NCI-H146 treated with DMSO at 0.1 percent for 48 hours (cell line): ENCODE data around the gene PRX.

Experiments used
- DNase-seq: peaks from one replicate; lab custom pipeline; 2025; ENCODE audit not compliant: unreplicated experiment; lab: John Stamatoyannopoulos, UW

The PRX gene

GRCh38 chr19:40365613-40366401, 47.4 kb downstream of the PRX start:
- DNase-seq, result no peak

DNA sequence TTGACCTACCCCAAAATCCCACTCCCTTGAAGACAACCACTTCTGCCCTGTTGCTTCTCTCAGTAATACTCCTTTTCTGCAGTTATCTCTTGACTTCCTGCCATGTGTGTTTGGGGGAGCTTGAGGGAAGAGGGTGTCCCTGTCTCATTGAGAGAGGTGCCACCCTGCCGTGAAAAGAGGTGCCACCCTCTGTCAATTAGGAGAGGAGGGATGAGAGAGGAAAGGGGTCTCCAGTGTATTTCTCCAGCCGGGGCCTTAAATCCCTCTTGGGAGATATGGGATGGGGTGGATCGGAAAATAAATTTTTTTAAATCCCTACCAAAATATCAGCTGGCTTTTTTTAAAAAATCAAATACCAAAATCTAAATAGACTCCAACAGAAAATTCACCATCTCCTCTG, 48.2 kb downstream of the PRX start:
- no peak for DNase-seq

- DNase-seq, result no peak
Observed at GRCh38 chr19:40363069-40363468, 50.1 kb downstream of the PRX start.

DNA sequence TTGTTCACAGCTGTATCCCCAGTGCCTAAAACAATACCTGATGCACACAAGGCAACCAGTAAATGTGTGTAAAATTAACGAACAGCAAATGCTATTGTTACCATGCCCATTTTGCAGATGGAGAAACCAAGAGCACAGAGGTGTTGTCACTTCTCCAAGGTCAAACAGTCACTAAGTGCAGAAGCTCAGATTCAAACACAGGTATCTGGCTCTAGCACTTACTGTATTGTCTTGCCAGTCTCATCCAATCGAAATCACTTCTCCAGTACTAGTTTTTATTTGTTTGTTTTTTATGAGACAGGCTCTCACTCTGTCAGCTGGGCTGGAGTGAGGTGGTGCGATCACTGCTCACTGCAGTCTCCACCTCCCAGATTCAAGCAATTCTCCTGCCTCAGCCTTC, 51.0 kb downstream of the PRX start:
- DNase-seq, result no peak

- DNase-seq, result no peak
Observed at GRCh38 chr19:40360708-40361241, 52.4 kb downstream of the PRX start.

DNA sequence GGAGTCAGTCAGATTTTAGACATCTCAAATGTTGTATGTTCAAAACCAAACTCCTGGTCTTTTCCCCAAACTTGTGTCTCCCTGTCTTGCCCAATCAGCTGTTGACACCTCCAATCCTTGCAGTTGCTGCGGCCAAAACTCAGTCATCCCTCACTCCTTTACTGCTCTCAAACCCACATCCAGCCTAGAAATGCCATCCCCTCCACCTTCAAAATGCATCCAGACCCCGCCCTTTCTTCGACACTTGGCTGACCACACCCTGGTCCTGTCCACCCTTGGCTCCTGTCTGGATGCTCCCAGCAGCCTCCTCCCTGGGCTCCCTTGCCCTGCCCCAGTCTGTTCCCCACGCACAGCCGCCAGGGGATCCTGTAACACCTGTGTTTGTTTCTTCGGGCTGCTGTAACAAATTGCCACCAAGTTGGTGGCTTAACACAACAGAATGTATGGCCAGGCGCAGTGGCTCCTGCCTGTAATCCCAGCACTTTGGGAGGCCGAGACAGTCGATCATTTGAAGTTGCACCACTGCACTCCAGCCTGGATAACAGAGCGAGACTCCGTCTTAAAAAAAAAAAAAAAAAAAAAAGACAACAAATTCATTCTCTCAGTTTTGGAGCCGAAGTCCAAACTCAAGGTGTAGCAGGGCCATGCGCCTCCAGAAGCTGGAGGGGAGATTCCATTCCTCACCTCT, 53.0 kb downstream of the PRX start:
- no peak for DNase-seq

DNA sequence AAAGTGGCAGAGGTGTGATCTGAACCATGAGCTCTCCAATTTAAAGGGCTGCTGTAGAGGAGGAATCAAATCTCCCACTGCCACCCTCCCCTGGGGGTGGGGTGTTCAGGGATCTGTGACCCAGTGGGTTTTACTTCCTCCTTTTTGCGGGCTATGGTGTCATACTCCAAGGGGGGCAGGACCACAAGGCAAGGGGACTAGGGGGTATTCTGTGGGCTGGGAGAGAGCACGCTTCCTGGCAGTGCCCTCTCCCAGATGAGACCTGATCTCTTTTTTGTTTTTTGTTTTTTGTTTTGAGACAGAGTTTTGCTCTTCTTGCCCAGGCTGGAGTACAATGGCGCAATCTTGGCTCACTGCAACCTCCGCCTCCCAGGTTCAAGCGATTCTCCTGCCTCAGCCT, 54.4 kb downstream of the PRX start:
- DNase-seq, result no peak

- no peak for DNase-seq
Observed at GRCh38 chr19:40357640-40358039, 55.5 kb downstream of the PRX start.

- DNase-seq, result no peak
Observed at GRCh38 chr19:40356681-40357595, 56.2 kb downstream of the PRX start.

DNA sequence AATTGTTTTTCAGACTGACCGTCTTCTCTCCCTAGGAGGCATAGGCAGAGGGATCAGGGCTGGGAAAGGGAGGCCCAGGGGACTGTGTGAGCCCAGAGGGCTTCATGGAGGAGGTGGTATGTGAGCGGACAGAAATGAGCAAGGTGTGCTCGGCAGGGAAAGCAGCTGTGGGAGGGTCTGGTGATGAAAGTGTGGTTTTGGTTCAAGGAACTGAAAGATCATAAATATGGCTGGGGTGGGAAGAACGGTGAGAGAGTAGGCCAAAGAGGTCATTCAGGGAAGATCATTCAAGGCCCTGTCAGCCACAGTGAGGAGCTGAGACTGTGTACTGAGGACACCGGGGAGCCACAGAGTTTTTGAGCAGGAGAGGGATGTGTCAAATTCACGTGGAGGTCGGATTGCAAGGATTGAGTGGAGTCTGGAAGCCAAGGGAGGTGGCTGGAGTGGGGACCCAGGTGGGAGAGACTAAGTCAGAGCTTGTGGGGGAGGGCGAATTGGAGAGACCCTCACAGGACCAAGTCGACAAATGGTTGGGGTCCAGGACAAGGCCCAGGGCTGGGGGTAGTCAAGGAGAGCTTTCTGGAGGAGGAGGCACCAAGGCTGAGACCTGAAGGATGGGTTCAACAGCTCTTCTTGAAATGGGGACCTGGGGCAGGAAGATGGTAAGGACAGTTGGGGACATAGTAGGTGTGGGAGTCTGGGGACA, 57.0 kb downstream of the PRX start:
- no peak for DNase-seq

DNA sequence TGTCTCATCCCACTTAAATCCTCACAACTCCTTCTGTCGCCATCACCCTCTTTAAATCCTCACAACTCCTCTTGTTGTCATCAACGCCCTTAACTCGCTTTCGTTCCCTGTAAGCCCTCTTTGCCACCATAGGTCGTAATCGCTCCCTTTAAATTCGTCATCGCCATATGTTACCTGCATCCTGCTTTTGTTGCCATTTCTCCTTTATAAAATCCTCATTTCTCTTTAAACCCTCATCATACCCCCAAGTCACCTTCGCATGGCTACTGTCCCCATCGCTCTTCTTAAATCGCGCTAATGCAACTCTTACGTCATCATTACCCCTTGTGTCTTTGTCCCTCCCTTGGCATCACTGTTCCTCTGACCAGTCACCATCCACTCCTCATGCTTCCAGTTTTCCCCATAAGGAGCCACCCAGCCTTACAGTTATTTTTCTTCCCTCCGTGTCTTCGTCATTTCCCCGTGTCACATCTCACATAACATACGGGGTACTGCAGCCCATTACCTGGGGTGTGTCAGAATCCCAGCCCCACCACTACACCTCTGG, 64.1 kb downstream of the PRX start:
- DNase-seq, result peak; percentile 22

DNA sequence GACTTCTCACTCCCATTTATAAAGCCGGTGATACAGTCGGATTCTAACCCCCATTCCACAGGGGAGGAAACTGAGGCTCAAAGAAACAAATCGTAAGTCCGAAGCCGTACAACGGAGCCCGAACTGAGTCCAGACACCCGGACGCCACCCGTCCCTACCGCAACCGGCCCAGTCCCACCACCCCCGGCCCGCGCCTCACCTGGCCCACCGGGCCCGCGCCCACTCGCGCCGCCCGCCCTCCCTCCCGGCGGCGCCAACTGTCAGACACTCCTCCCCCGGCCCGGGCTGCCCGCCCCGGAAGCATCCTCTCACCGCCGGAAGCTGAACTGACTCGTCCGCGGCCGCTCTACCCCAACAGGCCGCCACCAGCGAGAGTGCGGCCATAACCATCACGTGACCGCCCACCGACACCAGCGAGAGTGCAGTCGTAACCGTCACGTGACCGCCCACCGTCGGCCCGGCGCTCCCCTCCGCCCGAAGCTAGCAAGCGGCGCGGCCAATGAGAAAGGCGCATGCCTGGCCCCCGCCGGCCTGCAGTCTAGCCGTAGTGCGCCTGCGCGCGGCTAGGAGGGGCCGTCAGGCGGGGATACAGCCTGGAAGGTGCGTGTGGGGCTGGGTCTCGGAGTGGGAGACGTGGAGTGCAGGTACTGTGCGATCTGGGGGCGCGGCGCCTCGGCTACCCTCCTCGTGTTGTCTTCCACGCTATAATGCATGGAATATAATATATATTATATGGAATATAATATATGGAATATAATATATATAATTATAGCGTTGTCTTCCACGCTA, 64.9 kb downstream of the PRX start, which contains the start of the genes C19orf47 and PLD3:
C19orf47 (minus strand) TSS at position 273 of the 789 bp plus-strand sequence. CDS start 6,540 bp downstream, outside the sequence.
PLD3 (plus strand) TSS at position 571 of the 789 bp plus-strand sequence. CDS start 17,789 bp downstream, outside the sequence.
- DNase-seq, result peak; percentile 98

GRCh38 chr19:40344422-40344821, 68.8 kb downstream of the PRX start:
- DNase-seq, result no peak
